Measurements from ENCODE around the gene PLPPR3.

DNA sequence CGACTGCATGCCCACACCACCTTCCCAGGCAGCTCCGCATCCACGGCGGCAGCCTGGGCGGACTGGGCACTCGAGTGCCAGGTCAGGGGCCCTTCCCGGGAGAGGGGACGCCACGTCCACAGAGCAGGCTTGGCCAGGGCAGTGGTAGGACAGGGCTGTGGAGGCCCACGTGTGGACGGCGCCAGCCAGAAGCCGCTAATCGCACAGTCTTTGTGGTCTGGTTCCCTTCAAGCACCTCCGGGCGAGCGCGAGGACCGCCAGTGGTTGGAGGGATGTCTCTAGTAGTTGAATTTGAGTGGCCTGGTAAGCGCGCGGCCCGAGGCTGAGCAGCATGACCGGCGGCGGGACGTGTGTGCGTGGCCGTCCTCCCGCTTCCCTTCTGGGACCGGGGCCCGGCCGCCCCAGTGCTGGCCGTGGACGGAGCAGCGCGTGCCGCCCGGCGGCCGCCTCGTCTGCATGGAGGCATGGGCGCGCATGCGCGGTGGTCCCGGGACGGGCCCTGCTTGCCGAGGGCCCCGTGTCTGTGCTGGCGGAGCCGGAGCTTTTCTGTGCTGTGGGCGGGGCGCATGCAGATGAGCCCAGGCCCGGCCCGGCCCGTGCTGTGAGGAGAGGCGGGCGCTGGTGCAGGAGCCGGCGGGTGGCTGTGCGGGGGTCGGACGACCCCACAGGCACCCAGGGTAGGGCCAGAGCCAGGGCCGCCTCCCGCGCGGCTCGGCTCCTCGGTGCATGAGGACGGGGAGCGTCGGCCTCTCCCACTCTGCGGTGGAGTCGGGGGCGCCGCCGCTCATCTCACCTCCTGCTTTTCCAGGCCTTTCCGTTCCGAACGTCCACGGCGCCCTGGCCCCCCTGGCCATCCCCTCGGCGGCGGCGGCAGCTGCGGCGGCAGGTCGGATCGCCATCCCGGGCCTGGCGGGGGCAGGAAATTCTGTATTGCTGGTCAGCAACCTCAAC lies 15.9 kb downstream of the PLPPR3 start:
- no peak for TF ChIP-seq POLR2A (IDR thresholded peaks at IDR 0.05)
- TF ChIP-seq, protein P1, sequence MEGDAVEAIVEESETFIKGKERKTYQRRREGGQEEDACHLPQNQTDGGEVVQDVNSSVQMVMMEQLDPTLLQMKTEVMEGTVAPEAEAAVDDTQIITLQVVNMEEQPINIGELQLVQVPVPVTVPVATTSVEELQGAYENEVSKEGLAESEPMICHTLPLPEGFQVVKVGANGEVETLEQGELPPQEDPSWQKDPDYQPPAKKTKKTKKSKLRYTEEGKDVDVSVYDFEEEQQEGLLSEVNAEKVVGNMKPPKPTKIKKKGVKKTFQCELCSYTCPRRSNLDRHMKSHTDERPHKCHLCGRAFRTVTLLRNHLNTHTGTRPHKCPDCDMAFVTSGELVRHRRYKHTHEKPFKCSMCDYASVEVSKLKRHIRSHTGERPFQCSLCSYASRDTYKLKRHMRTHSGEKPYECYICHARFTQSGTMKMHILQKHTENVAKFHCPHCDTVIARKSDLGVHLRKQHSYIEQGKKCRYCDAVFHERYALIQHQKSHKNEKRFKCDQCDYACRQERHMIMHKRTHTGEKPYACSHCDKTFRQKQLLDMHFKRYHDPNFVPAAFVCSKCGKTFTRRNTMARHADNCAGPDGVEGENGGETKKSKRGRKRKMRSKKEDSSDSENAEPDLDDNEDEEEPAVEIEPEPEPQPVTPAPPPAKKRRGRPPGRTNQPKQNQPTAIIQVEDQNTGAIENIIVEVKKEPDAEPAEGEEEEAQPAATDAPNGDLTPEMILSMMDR (IDR thresholded peaks at IDR 0.05), result no peak

Data from vagina (tissue), 2 donors.